Renal pelvis (tissue), 4 donors: ENCODE measurements around the gene CYSTM1. TPM values are rescaled to one million over a fixed set of nuclear protein-coding genes. Genes with fewer than 3 reads are reported as not detected.
"Not testable (repeated sequence)": the region's sequence is repeated elsewhere in the genome, so short reads cannot be mapped to it uniquely, and the experiment has no call there.

Experiments
- DNase-seq: peaks from one replicate; pipeline ENCODE4 v3.0.0-alpha.2; 2013
- polyA plus RNA-seq, 3 donors: library from polyadenylated mRNA; unstranded; fragments of 120-200 nt; gene quantifications; one replicate each; pipeline ENCODE4 v1.2.1, GENCODE V29; 2013; ENCODE audit not compliant: insufficient read length in 3 of 3

Gene CYSTM1
- polyA plus RNA-seq, 3 donors = 68.2 to 72.4 (median 72.0) TPM

DNA sequence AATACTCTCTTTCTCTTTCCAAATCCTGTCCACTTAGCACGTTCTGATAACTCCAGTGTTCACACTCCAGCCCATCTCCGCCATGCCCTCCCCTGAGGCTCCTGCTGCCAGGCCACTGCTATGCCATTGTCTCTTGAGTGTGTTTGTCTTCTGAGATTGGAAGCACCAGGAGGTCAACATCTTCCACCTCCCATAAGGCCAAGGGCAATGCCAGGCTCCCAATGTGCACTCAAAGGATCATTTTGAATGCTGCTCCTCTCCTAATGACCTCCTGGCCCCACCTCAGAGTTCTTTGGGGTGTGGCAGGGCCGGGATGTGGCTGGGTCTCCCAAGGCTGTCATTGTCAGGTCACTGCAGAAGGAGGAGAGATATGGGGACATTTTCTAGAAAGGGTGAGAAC is 29.7 kb upstream of the CYSTM1 start:
- no peak for DNase-seq

- DNase-seq = peak; percentile 73
Measured at GRCh38 chr5:140145818-140146522, 29.0 kb upstream of the CYSTM1 start.

DNA sequence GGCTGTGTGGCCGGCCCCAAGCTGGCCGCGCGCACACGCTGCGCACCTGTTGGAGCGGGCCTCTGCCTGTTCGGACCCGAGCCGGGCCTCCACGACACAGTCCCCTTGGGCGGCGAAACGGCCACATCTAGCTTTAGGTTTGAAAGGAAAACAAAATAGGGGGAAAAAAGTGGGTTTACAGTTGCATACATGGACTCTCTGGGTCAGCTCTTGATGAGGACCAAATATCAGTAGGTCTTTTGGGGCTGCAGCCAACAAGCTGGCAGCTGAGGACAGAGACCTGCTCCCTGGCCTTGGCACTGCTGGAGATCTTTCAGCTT is 28.5 kb upstream of the CYSTM1 start:
- DNase-seq = no peak

- DNase-seq = no peak
Measured at GRCh38 chr5:140147460-140147859, 27.5 kb upstream of the CYSTM1 start.

GRCh38 chr5:140148508-140148907 is 26.5 kb upstream of the CYSTM1 start:
- DNase-seq = peak; percentile 16

DNA sequence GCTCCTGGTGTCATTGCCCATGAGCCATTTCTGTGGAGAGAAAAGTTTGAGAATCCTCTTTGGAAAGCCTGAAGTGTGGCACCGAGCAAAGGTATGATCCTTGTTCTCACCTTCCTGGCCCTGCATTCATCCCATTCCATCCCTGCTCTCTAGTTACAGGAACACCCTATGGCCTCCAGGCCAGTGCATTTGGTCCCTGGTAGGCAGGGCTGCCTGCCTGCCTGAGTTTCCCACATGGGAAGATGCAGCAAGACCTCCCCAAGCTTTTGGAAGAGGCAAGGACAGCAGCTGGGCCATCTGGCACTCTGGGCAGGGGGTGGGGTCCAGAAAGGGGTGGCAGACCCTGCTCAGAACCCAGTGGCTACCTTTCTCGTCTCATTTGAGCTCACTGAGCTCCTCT is 24.8 kb upstream of the CYSTM1 start:
- DNase-seq = no peak

DNA sequence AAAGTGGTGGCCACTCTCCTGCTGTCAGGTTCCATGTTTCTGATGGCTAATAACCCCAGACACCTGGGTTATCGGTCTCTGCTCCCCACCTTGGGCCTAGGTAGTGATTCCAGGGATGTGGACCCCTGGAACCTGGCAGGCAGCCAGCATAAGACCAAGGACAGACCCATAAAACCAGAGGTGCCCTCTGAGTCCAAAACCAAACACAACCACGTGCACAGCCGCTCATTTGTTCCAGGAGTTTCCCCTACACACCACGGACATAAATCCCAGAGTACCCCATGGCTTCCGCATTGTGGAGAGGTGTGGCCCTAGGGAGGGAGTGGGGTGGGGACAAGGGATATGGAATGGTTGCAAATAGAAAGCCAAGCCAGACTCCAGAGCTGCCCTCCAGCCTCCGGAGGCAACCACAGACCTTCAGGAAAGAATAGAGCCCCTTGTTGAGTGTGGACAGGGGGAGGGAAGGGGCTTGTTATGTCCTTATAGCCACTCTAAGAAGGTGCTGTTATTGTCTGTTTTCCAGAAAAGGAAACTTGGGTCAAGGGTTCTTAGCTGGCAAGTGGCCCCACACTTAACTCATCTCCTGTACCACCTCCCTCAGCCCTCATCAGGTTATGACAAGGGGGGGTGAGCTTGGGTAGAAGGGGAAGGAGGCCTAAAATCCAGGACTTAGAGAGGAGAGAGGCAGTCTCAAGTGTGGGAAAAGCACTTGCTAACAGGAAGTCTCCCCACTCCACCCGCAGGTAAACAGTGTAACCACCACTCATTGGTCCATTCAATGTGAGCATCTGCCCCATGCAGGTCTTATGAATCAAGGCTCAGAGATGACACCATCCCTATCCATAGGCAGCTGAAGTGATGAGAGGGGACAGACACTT is 23.6 kb upstream of the CYSTM1 start:
- DNase-seq = no peak

- peak; percentile 17 for DNase-seq
Measured at GRCh38 chr5:140152022-140152999, 22.7 kb upstream of the CYSTM1 start.

DNA sequence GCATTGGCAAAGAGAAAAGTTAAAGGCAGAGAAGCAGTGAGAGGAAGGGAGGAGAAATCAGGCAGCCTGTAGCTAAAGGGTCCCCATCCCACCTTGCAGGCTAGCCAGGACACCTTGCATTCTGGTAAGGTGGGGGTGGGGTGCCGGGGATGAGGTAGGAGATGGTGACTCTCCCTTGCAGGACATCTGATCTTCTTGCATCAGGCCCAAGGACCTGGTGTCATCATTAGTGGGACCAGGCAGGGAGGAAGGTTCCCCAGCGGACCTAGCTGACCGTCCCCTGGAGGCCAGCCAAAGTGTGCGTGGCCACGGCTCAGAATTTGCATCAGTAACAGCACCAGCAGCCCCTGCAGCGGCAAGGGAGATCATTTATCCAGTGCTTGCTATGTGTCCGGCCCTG is 21.7 kb upstream of the CYSTM1 start:
- DNase-seq = no peak

DNA sequence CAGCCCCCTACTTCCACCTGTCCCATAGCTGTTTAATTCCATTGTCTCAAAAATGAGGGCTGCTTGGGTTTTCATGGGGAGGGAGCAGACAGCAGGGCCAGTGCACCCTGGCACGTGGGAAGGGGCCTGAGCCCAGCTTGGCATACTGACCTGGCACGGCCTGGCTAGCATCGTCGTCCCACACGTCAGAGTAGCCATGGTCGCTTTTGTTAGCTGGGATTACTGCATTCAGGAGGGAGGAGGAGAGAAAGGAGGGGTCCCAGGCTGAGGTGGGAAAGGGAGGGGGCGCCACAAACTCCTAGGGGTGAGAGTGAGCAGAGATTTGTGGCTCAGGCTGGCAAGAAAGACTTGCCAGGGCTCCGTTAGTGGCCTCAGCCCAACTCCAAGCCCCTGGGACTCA is 21.1 kb upstream of the CYSTM1 start:
- DNase-seq = no peak

- DNase-seq = not testable (repeated sequence)
Measured at GRCh38 chr5:140154710-140155381, 20.1 kb upstream of the CYSTM1 start.

GRCh38 chr5:140157032-140157781 is 17.8 kb upstream of the CYSTM1 start:
- peak; percentile 87 for DNase-seq

DNA sequence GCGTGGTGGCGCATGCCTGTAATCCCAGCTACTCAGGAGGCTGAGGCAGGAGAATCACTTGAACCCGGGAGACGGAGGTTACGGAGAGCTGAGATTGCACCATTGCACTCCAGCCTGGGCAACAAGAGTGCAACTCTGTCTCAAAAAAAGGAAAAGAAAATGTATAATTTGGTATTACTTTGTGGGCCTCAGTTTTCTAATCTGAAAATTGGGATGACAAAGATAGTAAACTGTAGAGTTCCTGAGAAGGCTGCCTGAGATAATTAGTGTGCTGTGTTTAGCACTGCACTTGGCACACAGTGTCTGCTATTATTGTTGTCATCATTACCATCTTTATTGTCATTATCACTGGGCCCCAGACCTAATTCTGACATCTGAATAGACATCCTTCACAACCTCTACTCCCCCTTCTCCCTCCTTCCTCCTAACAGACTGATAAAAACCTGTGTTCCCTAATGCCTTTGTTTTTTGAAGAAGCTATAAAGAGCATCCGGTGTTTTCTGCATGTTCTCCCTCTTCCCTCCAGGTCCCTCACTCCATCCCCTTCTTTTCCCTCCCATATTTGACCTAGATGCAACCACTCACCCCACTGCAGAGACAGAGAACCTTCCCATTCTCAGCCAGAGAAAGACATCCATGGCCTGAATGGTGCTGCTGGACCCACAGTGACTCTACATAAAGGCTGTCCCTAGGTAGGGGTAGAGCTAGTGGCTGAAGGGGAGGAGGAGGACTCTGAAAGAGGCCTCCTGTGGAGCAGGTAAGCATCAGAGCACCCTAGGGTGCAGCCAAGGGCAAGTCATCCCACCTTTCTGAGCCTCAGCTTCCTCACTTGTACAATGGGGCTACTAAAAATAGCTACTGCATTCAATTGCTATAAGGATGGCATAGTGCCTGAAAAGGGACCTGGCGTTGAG is 15.7 kb upstream of the CYSTM1 start:
- DNase-seq = no peak

- DNase-seq = no peak
Measured at GRCh38 chr5:140162275-140162674, 12.7 kb upstream of the CYSTM1 start.

GRCh38 chr5:140162781-140163180 is 12.2 kb upstream of the CYSTM1 start:
- no peak for DNase-seq

DNA sequence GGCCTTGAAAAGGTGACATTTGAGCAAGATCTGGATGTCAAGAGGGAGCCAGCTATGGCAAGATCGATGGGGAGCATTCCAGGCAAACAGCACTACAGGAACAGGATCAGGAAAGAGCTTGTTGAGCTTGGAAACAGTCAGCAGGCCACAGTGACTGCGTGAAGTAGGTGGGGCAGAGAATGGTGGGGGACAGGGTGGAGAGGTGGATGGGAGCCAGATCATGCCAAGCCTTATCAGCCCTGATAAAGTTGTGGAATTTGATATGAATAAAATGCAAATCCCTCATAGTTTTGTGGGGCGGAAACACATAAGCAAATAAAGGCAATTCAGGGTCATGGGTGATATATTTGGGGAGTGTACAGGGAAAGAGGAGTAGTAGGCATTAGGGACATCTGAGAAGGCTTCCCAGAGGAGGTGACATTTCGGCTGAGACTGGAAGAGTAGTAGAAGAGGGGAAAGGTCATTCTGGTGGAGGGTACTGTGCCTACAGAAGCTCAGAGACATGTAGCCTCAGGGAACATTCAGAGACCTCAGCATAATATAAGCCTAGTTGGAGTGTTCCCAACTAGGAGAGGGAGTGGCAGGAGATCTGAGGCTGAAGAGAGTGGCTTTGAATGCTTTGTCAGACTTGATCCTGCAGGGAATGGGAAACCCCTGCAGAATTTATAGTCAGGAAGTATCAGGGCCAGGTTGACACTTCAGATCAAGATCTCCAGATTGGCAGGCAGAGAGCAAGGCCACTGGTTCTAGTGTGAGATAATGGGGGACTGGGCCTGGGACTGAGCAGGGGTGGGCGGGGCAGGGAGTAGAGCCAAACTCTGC is 9.7 kb upstream of the CYSTM1 start:
- no peak for DNase-seq

DNA sequence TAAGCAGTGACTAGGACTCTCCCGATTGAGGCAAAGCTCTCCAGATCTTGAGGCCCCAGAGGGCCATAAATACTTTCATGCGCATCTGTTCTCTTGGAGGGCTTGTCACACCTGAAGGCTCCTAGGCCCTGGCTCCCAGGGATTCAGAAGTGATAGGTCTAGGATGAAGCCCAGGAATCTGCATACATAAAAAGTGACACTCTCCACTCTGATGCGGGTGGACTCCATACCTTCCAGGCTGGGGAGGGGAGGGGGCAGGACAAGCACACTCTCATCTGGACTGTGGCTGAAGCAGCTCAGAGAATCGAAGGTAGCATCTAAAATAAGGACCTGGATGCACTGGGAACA is 9.1 kb upstream of the CYSTM1 start:
- DNase-seq = no peak

- DNase-seq = no peak
Measured at GRCh38 chr5:140166911-140167310, 8.1 kb upstream of the CYSTM1 start.

DNA sequence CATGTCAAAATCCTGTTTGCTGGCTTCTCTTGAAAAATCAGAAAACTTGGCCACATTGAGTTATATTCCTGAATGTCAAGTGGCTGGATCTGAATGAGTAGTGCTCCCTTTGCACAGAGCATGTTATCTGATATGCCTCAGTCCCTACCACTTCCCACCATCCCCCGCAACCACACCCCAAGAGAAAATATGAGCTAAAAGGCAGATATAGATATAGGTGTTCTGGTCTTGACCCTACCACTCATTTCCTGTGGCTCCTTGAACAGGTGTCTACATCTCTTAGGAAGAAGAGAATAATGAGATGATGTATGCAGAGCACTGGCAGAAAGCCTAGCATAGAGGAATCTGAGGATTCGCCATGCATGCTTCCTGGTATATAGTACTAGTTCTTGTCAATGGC is 6.6 kb upstream of the CYSTM1 start:
- DNase-seq = no peak
